Colonic mucosa (tissue), 4 donors: ENCODE data around the gene YY1. TPM values are rescaled to one million over a fixed set of nuclear protein-coding genes. Genes with fewer than 3 reads are reported as not detected.

ENCODE experiments used
- DNase-seq: peaks from one replicate; pipeline ENCODE4 v3.0.0-alpha.2; 2020
- H3K27ac ChIP-seq: fragments of 200-600 bp; one replicate; pipeline ENCODE4 v1.8.0; 2021
- H3K27me3 ChIP-seq: fragments of 200-600 bp; one replicate; pipeline ENCODE4 v1.8.0; 2021
- H3K36me3 ChIP-seq: fragments of 200-600 bp; one replicate; pipeline ENCODE4 v1.8.0; 2021
- H3K4me1 ChIP-seq: fragments of 200-600 bp; one replicate; pipeline ENCODE4 v1.8.0; 2021; ENCODE audit warnings: mild to moderate bottlenecking
- H3K4me3 ChIP-seq: fragments of 200-600 bp; one replicate; pipeline ENCODE4 v1.8.0; 2021
- H3K9ac ChIP-seq, 2 donors: one replicate each; pipeline ENCODE4 v1.7.0; 2013; ENCODE audit warnings: control low read depth in 2 of 2, low read depth in 2 of 2, low read length in 2 of 2
- H3K9me3 ChIP-seq: fragments of 200-600 bp; one replicate; pipeline ENCODE4 v1.8.0; 2021
- intact Hi-C: fragments of 100-400 bp; cut with DNase I; formaldehyde crosslinking; loops from one replicate; pipeline ENCODE4 v1.14.1; 2022
- total RNA-seq, 2 donors: library from RNA; stranded (reverse); fragmentation: NEBNext Ultra II Directional in 1 of 2; extraction: Animal tissue kit (Norgen Biotek cat#: 25700) in 1 of 2; gene quantifications; one replicate each; pipeline ENCODE4 v1.2.1, GENCODE V29; 2021
- TF ChIP-seq, protein P1 (sequence below): fragments of 200-600 bp; IDR thresholded peaks from one replicate; pipeline ENCODE4 v1.8.0; 2022; ENCODE audit warnings: antibody characterized with exemption, mild to moderate bottlenecking
- donor health status: healthy.
- donor health status: DM: no; HTN: no; CAD: no.
- donor health status: DM: no; HTN: no; CAD: no.

The YY1 gene
- total RNA-seq, 2 donors from 2014 or later: 73.2 to 90.4 TPM

DNA sequence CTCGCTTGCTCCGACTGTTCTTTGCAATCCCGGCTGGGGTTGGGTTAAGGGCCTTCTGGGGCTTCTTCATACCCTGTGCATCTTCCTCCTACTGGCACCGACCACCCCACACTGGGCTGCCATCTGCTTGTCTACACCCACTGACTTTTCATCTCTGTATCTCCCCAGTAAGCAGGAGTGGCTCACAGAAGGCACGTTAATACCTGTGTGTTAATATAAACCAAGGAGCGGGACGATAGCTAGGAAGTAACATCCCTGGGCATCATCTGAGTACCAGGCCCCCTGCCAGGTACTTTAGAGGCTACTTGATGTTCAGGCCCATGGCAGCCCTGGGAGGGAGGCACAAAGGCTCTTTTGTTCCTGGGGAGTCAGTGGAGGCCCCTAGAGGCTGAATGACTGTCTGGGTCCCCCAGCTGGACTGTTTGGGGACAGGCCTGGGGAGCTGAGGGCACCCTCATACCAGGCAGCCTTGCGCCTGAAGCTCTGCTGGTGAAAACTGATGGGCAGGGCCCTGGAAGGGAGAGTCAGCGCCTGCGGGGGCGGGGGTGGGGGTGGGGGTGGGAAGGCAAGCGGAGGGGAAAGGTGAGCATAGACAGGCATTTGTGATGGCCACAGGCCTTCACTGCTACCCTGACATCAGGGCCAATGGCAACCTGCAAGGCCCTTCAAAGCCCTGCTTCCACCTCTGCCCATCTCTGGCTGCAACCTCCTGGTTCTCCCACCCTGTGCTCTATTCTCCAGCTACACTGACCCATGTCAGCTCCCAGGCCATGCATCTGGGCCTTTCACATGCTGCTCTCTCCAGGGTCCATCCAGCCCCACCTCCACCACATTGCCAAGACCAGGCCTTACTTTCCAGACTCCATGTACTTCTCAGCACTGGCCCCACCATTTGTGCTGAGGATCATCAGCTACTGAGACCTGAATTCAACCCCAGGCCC is 45.3 kb upstream of the YY1 start:
- H3K27ac ChIP-seq: peak overlapping the region; percentile 28
- intact Hi-C loops: loop anchor here (5.0 kb wide), 3 partner anchors 71 to 211 kb away; no protein-coding TSS in a partner anchor
- H3K36me3 ChIP-seq: no peaks in the 10 kb centered on the region
- no peaks in the 10 kb centered on the region for H3K27me3 ChIP-seq
- TF ChIP-seq, protein P1, sequence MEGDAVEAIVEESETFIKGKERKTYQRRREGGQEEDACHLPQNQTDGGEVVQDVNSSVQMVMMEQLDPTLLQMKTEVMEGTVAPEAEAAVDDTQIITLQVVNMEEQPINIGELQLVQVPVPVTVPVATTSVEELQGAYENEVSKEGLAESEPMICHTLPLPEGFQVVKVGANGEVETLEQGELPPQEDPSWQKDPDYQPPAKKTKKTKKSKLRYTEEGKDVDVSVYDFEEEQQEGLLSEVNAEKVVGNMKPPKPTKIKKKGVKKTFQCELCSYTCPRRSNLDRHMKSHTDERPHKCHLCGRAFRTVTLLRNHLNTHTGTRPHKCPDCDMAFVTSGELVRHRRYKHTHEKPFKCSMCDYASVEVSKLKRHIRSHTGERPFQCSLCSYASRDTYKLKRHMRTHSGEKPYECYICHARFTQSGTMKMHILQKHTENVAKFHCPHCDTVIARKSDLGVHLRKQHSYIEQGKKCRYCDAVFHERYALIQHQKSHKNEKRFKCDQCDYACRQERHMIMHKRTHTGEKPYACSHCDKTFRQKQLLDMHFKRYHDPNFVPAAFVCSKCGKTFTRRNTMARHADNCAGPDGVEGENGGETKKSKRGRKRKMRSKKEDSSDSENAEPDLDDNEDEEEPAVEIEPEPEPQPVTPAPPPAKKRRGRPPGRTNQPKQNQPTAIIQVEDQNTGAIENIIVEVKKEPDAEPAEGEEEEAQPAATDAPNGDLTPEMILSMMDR: no peak
- H3K4me3 ChIP-seq: peak overlapping the region; percentile 16
- H3K9me3 ChIP-seq: no peaks in the 10 kb centered on the region
- no peak for DNase-seq
- H3K4me1 ChIP-seq: peaks cover 6% of the 10 kb centered on the region
- peak overlapping the region; percentile 64 to 66 for H3K9ac ChIP-seq

DNA sequence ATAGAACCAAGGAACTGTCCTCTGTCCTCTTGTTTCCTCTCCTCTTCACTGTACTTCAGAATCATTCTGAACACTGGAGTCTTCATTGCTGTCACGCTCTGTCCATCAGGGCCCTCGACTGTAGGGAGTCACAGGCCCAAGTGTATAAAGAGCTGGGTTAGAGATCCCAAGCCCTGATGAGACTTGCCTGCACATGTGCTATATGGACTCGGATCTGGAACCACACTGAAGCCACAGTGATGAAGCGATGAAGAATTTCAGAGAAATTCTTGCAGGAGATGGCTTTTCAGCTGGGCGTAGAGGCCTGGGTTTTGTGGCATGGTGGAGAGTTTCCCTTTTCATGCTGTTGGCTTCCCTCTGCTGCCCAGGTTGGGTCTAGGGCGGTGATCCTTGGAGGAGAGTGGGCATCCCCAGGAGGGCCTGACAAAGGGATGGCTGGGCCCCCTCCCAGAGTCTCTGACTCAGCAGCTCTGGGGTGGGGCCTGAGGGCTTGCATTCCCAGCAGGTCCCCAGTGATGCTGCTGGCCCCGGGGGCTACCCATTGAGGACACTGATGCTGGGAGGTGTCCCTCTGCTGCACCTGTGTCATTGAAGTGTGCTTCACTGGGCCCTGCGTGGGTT is 39.6 kb upstream of the YY1 start:
- Histone ChIP-seq H3K4me1 (no peaks in the 10 kb centered on the region), H3K27ac (no peak overlapping the region), H3K9me3 (no peaks in the 10 kb centered on the region), H3K9ac (no peak overlapping the region), H3K36me3 (no peaks in the 10 kb centered on the region), H3K27me3 (no peaks in the 10 kb centered on the region), H3K4me3 (no peak overlapping the region)
- intact Hi-C loops: no loop called here
- DNase-seq: no peak
- TF ChIP-seq, protein P1: no peak

DNA sequence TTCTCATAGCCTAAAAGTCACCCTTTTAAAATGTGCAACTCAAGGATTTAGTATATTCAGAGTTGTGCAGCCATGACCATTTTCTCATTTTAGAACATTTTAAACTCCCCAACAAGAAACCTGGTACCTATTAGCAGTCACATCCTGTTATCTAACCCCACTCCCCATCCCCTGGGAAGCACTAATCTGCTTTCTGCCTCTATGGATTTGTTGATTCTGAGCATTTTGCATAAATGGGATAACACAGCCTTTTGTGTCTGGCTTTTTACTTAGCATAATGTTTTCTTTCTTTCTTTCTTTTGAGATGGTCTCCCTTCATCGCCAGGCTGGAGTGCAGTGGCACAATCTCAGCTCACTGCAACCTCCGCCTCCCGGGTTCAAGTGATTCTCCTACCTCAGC is 38.6 kb upstream of the YY1 start:
- H3K27me3 ChIP-seq: no peaks in the 10 kb centered on the region
- TF ChIP-seq, protein P1: no peak
- DNase-seq: no peak
- H3K36me3 ChIP-seq: no peaks in the 10 kb centered on the region
- no peak overlapping the region for H3K4me3 ChIP-seq
- H3K9me3 ChIP-seq: no peaks in the 10 kb centered on the region
- H3K9ac ChIP-seq: no peak overlapping the region
- intact Hi-C loops: no loop called here
- no peaks in the 10 kb centered on the region for H3K4me1 ChIP-seq
- no peak overlapping the region for H3K27ac ChIP-seq

DNA sequence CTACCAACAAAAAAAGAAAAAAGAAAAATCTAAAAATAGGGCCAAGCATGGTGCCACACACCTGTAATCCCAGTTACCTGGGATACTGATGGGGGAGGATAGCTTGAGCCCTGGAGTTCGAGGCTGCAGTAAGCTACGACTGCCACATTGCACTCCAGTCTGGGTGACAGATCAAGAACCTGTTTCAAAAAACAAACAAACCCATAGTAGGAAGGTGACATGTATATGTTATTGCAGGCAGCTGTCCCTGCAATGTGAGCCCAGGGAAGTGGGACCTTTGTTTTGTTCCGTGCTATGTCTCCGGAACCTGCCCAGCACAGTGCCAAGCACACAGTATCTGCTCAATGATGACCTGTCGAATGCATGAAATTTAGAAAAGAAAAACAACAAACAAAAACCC is 37.2 kb upstream of the YY1 start:
- TF ChIP-seq, protein P1: no peak
- Histone ChIP-seq H3K4me3 (no peak overlapping the region), H3K9me3 (no peaks in the 10 kb centered on the region), H3K9ac (no peak overlapping the region), H3K36me3 (no peaks in the 10 kb centered on the region), H3K27ac (no peak overlapping the region), H3K27me3 (no peaks in the 10 kb centered on the region), H3K4me1 (no peaks in the 10 kb centered on the region)
- DNase-seq: no peak
- intact Hi-C loops: no loop called here

DNA sequence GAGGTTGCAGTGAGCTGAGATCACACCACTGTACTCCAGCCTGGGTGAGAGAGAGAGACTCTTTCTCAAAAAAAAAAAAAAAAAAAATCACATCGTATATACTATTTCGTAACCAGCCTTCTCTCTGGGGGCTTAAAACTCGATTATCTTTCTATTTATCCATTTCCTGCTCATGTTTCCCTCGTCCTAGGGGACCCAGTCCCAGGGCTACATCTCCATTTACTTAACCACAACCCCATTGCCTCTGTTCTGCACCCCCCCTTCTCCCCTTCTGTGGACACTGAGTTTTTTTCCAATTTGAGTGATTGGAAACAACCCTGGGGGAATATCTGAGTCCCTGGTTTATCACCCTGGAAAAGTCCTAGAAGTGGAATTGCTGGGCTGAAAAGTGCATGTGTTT is 36.2 kb upstream of the YY1 start:
- Histone ChIP-seq H3K4me1 (no peaks in the 10 kb centered on the region), H3K27me3 (no peaks in the 10 kb centered on the region), H3K4me3 (no peak overlapping the region), H3K27ac (no peak overlapping the region), H3K9ac (no peak overlapping the region), H3K36me3 (no peaks in the 10 kb centered on the region), H3K9me3 (no peaks in the 10 kb centered on the region)
- TF ChIP-seq, protein P1: no peak
- intact Hi-C loops: no loop called here
- DNase-seq: no peak
